ENCODE data around the gene HSDL2. TPM values are rescaled to one million over a fixed set of nuclear protein-coding genes. Genes with fewer than 3 reads are reported as not detected.
"Not testable (repeated sequence)": the region's sequence is repeated elsewhere in the genome, so short reads cannot be mapped to it uniquely, and the experiment has no call there.

The HSDL2 gene
- polyA plus RNA-seq, 4 donors, result 85.0 to 108 (median 98.7) TPM

DNA sequence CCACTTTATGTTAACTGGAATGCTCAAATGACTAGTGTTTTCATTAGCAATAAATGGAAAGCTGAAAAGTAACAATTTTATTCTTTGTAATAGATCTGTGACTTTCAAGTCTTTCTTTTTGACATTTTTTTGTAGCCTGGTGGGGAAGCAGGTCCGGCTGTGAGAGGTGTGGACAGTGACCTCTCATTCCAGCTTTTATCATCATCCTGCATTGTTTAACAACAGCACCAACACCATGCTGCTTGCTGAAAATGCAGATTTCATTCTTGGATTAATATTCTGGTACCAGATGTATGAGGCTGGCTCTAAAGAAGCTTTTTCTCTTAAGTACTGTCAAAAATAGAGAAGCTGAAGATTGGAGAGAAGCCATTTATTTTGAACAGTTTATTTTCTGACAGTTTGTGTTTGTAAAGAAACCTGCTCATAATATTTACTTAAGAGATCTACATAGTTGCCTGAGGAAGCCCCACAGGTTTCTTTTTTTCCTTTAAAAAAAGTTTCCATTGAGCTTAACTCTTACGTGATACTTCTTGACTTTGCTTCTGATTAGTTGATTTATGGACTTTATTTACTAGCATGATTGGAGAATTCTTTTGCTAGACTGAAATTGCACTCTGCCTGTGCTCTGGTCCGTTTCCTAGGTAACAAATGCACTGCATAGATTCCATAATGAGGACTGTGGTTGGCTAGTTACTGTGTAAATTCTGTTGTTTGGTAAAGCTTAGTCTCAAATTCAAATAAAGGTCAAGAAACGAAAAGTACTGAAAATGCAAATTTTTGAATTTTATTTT, 110.2 kb downstream of the HSDL2 start:
- no peak for DNase-seq (ENCODE audit: low read depth in 4 of 4, low spot score in 2 of 4)

DNA sequence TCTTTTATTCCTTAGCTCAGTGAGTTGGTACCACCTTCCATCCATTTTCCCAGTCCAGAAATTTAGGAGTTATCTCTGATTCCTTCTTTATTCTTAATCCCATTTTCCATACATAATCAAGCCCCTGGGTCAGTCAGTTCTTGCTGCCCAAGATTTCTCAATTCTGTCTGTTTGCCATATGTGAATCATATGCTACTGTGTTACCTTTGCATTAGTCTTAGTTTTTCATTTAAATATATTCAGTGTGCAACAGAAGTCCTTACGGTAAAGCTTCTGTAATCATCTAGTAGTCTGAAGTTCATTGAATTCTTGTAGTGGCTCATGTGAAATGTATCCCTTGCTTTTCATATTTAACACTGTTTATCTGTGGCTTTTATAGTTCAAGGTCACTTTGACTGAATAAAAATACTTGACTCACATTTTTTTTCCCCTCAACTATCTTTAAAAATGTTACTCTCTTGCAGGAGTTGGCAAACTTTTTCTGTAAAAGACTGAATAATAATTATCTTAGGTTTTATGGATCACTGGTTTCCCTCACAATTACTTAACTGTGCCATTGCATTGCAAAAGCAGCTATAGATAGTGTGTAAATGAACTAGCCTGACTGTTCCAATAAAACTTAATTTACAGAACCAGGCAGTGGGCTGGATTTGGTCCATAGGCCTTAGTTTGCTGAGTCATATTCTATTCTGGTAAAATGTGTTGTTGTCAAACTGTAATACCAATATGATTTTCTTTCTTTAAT, 113.7 kb downstream of the HSDL2 start:
- no peak for DNase-seq (ENCODE audit: low read depth in 4 of 4, low spot score in 2 of 4)

- no peak for DNase-seq (ENCODE audit: low read depth in 4 of 4, low spot score in 2 of 4)
Measured at GRCh38 chr9:112494153-112494552, 114.2 kb downstream of the HSDL2 start.

GRCh38 chr9:112495614-112496013, 115.7 kb downstream of the HSDL2 start:
- DNase-seq (ENCODE audit: low read depth in 4 of 4, low spot score in 2 of 4), result no peak

DNA sequence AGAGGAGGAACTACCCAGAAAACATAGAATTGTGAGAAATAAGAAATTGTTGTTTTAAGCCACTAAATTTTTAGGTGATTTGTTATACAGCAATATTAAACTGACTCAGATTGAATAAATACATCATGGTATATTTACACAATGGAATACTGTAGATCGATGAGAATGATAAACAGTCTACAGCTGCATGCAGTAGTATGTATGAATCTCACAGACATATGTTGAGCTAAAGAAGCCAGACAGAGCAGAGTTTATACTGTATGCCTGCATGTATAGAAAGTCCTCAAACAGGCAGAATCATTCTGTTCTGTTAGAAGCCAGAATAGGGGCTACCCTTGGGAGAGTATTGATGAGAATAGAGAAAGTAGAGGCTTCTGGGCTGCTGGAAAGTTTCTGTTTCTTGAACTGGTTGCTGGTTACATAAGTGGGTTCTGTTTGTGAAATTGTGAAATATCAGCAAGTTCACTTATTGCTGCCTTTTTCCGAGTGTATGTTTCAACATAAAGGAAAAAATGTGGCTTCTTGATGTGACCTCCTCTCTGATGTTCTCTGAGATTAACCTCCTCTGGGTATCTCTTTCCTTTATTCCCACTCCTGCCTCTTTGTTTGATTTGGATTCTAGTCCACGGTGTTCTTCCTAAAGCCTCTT, 116.3 kb downstream of the HSDL2 start:
- DNase-seq (ENCODE audit: low read depth in 4 of 4, low spot score in 2 of 4), result no peak

DNA sequence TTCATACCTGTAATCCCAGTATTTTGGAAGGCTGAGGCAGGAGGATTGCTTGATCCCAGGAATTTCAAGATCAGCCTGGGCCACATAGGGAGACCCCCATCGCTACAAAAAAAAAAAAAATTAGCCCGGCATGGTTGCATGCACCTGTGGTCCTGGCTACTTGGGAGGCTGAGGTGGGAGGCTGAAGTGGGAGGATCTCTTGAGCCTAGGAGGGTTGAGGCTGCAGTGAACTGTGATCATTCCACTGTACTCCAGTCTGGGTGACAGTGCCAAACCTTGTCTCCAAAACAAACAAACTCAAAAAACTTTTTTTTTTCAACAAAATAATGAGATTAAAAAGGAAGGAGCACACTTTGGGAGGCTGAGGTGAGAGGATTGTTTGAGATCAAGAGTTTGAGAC, 120.9 kb downstream of the HSDL2 start:
- DNase-seq (ENCODE audit: low read depth in 4 of 4, low spot score in 2 of 4), result no peak

DNA sequence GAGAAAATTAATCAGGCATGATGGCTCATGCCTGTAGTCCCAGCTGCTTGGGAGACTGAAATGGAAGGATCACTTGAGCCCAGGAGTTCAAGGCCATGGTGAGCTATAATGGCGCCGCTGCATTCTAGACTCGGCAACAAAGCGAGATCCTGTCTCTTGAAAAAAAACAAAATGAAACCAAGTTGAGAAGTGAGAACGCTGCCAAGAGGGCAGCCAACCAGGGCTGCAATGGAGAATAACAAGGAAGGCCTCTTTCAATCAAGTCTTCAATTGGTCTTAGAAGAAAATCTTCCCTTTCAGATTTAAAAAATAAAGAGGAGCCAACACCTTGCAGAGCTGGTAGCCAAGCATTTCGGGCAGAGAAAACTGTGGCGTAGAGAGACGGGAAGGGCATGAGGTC, 121.4 kb downstream of the HSDL2 start:
- DNase-seq (ENCODE audit: low read depth in 4 of 4, low spot score in 2 of 4), result no peak

- no peak for DNase-seq (ENCODE audit: low read depth in 4 of 4, low spot score in 2 of 4)
Measured at GRCh38 chr9:112502175-112502946, 122.5 kb downstream of the HSDL2 start.

GRCh38 chr9:112503170-112503569, 123.3 kb downstream of the HSDL2 start:
- DNase-seq (ENCODE audit: low read depth in 4 of 4, low spot score in 2 of 4), result no peak

DNA sequence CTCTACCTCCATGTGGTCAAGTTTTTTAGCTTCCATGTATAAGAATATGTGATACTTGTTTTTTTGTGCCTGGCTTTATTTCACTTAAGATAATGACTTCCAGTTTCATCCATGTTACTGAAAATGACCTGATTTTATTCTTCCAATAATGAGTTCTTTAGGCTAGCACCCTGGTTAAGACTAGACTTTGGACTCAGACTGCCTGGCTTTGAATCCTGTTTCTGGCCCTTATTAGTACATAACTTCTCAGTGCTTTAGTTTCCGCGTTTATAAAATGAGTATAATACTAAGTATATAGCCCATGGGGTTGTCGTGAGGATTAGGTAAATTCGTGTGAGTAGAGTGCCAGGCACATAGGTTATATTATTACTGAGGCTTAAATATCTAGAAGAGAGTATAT, 125.2 kb downstream of the HSDL2 start:
- no peak for DNase-seq (ENCODE audit: low read depth in 4 of 4, low spot score in 2 of 4)

DNA sequence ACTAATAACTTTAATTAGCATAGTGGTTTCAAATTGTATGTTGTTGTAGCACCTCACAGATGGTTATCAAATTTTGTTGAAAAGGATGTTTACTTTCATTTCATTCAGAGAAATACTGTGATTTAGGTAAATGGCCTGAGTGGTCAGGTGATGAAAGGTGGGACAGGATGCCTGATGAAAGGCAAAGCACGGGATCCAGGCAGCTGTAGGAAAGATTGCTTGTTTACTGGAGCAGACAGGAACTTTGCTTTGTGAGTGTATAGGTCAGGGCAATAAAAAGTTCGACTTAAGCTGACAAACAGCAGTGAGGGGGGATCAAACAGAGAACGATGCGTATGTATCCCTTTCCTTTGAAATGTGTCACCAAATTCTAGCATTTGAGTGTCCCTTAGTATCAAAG, 125.7 kb downstream of the HSDL2 start:
- DNase-seq (ENCODE audit: low read depth in 4 of 4, low spot score in 2 of 4), result no peak

DNA sequence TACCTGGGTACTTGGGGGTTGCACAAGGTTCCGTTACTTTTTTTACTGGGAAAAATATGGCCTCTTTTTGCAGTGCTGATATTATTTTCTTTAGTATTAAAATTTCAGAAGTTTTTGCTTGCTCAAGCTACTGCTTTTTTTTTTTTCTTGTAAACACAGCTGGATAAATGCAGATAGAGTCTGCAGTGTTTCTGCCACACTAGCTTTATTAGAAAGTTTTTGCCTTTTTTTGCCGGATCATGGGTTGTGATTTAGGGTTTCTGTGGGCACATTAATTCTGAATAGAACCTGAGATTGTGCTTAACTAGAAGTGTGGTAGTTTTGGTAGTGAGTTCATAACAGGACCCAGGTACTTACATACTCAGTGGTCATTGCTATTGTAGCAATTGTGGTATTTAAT, 126.7 kb downstream of the HSDL2 start:
- no peak for DNase-seq (ENCODE audit: low read depth in 4 of 4, low spot score in 2 of 4)

GRCh38 chr9:112507001-112507680, 127.2 kb downstream of the HSDL2 start:
- DNase-seq (ENCODE audit: low read depth in 4 of 4, low spot score in 2 of 4), result no peak

- DNase-seq (ENCODE audit: low read depth in 4 of 4, low spot score in 2 of 4), result no peak
Measured at GRCh38 chr9:112508377-112508776, 128.5 kb downstream of the HSDL2 start.

DNA sequence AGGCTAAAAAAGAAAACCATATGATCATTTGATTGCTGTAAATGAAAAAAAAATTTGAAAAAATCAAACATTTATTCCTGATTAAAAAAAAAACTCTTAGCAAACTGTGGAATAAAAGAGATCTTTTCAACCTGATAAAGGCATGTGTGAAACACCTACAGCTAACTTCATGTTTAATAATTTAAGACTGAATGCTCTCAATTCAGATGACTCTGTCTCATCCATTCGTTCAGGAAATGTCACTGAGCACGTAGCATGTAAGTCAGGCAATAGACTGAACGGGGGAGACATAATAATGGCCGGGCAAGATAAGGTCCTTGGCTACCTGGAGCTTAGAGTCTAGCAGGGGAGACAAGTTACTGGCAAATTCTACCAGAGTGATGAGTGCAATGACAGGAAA, 132.5 kb downstream of the HSDL2 start:
- DNase-seq (ENCODE audit: low read depth in 4 of 4, low spot score in 2 of 4), result not testable (repeated sequence)

- DNase-seq (ENCODE audit: low read depth in 4 of 4, low spot score in 2 of 4), result no peak
Measured at GRCh38 chr9:112516769-112517168, 136.9 kb downstream of the HSDL2 start.

GRCh38 chr9:112520069-112520468, 140.2 kb downstream of the HSDL2 start:
- DNase-seq (ENCODE audit: low read depth in 4 of 4, low spot score in 2 of 4), result no peak

GRCh38 chr9:112520656-112521055, 140.7 kb downstream of the HSDL2 start:
- no peak for DNase-seq (ENCODE audit: low read depth in 4 of 4, low spot score in 2 of 4)
